Mammary epithelial cell (primary cell): ENCODE measurements around the gene CEP128.

Experiments
- EZH2 ChIP-seq: IDR thresholded peaks from 2 replicates; pipeline ENCODE4 v1.6.1; 2012; ENCODE audit warnings: low read length, inconsistent platforms, borderline replicate concordance
- TF ChIP-seq, protein P1 (sequence below), 2 donors: IDR thresholded peaks in 1 of 2; conservative IDR thresholded peaks in 1 of 2; 2 replicates each; pipeline ENCODE4 v1.5.1; 2011 to 2012; ENCODE audit warnings: inconsistent platforms in 2 of 2, low read length in 2 of 2, mild to moderate bottlenecking in 2 of 2, control low read depth in 1 of 2, low read depth in 1 of 2; ENCODE audit not compliant: insufficient read depth in 1 of 2; ENCODE audit errors: extremely low read depth in 1 of 2

DNA sequence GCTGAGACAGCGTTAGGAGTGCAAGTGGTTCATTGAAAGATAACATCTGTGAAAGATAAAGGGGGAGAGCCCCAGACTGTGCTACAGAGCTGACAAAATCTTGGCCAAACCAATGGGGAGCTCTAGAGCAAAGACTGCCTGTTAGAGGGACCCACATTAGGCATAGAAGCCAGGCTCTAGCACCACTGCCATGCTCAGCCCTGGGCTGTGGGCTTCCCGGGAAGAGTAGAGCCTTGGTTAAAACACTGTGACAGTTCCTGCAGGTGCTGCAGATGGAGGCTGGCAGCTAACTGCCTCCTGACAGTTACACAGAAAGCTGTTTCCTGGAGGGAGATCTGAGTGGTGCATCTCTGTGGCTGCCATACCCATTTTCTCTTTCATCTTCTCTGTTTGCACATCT lies 36.9 kb upstream of the CEP128 start:
- TF ChIP-seq, protein P1, sequence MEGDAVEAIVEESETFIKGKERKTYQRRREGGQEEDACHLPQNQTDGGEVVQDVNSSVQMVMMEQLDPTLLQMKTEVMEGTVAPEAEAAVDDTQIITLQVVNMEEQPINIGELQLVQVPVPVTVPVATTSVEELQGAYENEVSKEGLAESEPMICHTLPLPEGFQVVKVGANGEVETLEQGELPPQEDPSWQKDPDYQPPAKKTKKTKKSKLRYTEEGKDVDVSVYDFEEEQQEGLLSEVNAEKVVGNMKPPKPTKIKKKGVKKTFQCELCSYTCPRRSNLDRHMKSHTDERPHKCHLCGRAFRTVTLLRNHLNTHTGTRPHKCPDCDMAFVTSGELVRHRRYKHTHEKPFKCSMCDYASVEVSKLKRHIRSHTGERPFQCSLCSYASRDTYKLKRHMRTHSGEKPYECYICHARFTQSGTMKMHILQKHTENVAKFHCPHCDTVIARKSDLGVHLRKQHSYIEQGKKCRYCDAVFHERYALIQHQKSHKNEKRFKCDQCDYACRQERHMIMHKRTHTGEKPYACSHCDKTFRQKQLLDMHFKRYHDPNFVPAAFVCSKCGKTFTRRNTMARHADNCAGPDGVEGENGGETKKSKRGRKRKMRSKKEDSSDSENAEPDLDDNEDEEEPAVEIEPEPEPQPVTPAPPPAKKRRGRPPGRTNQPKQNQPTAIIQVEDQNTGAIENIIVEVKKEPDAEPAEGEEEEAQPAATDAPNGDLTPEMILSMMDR (conservative IDR thresholded peaks at IDR 0.05 in 1 of 2, IDR thresholded peaks at IDR 0.05 in 1 of 2; ENCODE audit: extremely low read depth in 1 of 2, insufficient read depth in 1 of 2, low read depth in 1 of 2, low read length in 2 of 2) = no peak
- no peak for TF ChIP-seq EZH2
